CD14-positive monocyte (primary cell): ENCODE measurements around the gene MSI2. TPM values are rescaled to one million over a fixed set of nuclear protein-coding genes. Genes with fewer than 3 reads are reported as not detected.

ENCODE experiments used
- DNase-seq, 3 donors: peaks; one replicate each; pipeline ENCODE4 v3.0.0-alpha.2; 2011 to 2022
- H2AFZ ChIP-seq: 2 replicates; pipeline ENCODE4 v1.6.0; 2012; ENCODE audit warnings: mild to moderate bottlenecking, low read depth, low read length, inconsistent platforms; ENCODE audit not compliant: insufficient read depth, poor library complexity, severe bottlenecking
- H3K27ac ChIP-seq, 2 donors: 1 replicate in 1 of 2; 2 replicates in 1 of 2; pipeline ENCODE4 v1.5.1; 2012 to 2013; ENCODE audit warnings: low read length in 2 of 2, control low read depth in 1 of 2, inconsistent platforms in 1 of 2, low read depth in 1 of 2, mild to moderate bottlenecking in 1 of 2
- H3K27me3 ChIP-seq, 2 donors: one replicate each; pipeline versions ENCODE4 v1.6.0 to v1.6.1; 2011 to 2013; ENCODE audit warnings: low read length in 2 of 2; ENCODE audit not compliant: control insufficient read depth in 2 of 2, insufficient read depth in 2 of 2
- H3K36me3 ChIP-seq, 2 donors: replicated peaks in 1 of 2; 1 replicate in 1 of 2; 2 replicates in 1 of 2; pipeline versions ENCODE4 v1.5.1 to v1.6.1; 2012 to 2013; ENCODE audit warnings: low read length in 2 of 2, control low read depth in 1 of 2, inconsistent platforms in 1 of 2, mild to moderate bottlenecking in 1 of 2; ENCODE audit not compliant: insufficient read depth in 2 of 2, control insufficient read depth in 1 of 2
- H3K4me1 ChIP-seq, 2 donors: 1 replicate in 1 of 2; 2 replicates in 1 of 2; pipeline versions ENCODE4 v1.5.1 to v1.6.1; 2012 to 2013; ENCODE audit warnings: low read length in 2 of 2, control low read depth in 1 of 2, inconsistent platforms in 1 of 2, mild to moderate bottlenecking in 1 of 2, moderate library complexity in 1 of 2; ENCODE audit not compliant: insufficient read depth in 2 of 2, control insufficient read depth in 1 of 2
- H3K4me2 ChIP-seq: replicated peaks from 2 replicates; pipeline ENCODE3; 2012; ENCODE audit warnings: low read length, moderate library complexity, mild to moderate bottlenecking; ENCODE audit not compliant: poor library complexity, severe bottlenecking; ENCODE audit errors: extremely low read depth
- H3K4me3 ChIP-seq, 3 experiments: fragments of 200-600 bp in 1 of 3; sonication (generic) in 1 of 3; replicated peaks in 1 of 3; 1 replicate in 2 of 3; 2 replicates in 1 of 3; pipeline ENCODE4 v1.5.1; 2011 to 2013; ENCODE audit warnings: low read length in 3 of 3, mild to moderate bottlenecking in 3 of 3, control low read depth in 2 of 3, low read depth in 2 of 3, inconsistent platforms in 1 of 3, moderate library complexity in 1 of 3
- H3K79me2 ChIP-seq: 2 replicates; pipeline ENCODE4 v1.6.0; 2012; ENCODE audit warnings: mild to moderate bottlenecking, control low read depth, inconsistent platforms, low read length, moderate library complexity; ENCODE audit not compliant: insufficient read depth
- H3K9ac ChIP-seq: 2 replicates; pipeline ENCODE4 v1.6.0; 2017; ENCODE audit warnings: low read length, mild to moderate bottlenecking; ENCODE audit not compliant: insufficient read depth, poor library complexity, severe bottlenecking
- H3K9me3 ChIP-seq, 2 donors: replicated peaks in 1 of 2; 1 replicate in 1 of 2; 2 replicates in 1 of 2; pipeline versions ENCODE4 v1.5.1 to v1.6.1; 2012 to 2013; ENCODE audit warnings: low read length in 2 of 2, control low read depth in 1 of 2; ENCODE audit not compliant: control insufficient read depth in 1 of 2, insufficient read depth in 1 of 2
- H4K20me1 ChIP-seq: 2 replicates; pipeline ENCODE4 v1.6.0; 2012; ENCODE audit warnings: mild to moderate bottlenecking, low read length, control low read depth, moderate library complexity; ENCODE audit not compliant: insufficient read depth
- H3K27ac Mint-ChIP-seq, 7 donors: one replicate each; pipeline ENCODE4 v1.8.0; 2020; ENCODE audit warnings: mild to moderate bottlenecking in 7 of 7, mixed read lengths in 7 of 7, moderate library complexity in 6 of 7, inconsistent platforms in 2 of 7
- H3K27me3 Mint-ChIP-seq, 3 donors: one replicate each; pipeline ENCODE4 v1.8.0; 2021 to 2022; ENCODE audit warnings: low read depth in 3 of 3, mild to moderate bottlenecking in 3 of 3, mixed read lengths in 3 of 3, moderate library complexity in 3 of 3, inconsistent platforms in 1 of 3
- H3K36me3 Mint-ChIP-seq, 2 donors: one replicate each; pipeline ENCODE4 v1.8.0; 2020; ENCODE audit warnings: mixed read lengths in 2 of 2, inconsistent platforms in 1 of 2, mild to moderate bottlenecking in 1 of 2
- H3K4me1 Mint-ChIP-seq: one replicate; pipeline ENCODE4 v1.8.0; 2020; ENCODE audit warnings: mild to moderate bottlenecking, mixed read lengths
- H3K4me3 Mint-ChIP-seq, 2 donors: one replicate each; pipeline ENCODE4 v1.8.0; 2020; ENCODE audit warnings: mild to moderate bottlenecking in 2 of 2, mixed read lengths in 2 of 2, moderate library complexity in 1 of 2
- H3K9me3 Mint-ChIP-seq, 7 donors: one replicate each; pipeline ENCODE4 v1.8.0; 2020 to 2022; ENCODE audit warnings: mixed read lengths in 7 of 7, mild to moderate bottlenecking in 6 of 7, moderate library complexity in 6 of 7, inconsistent platforms in 2 of 7
- WGBS: methylation state at CpG from one replicate; pipeline ENCODE4 v1.1.5; 2013; ENCODE audit warnings: missing lambda C conversion rate; ENCODE audit not compliant: insufficient coverage; 5-methylcytosine and 5-hydroxymethylcytosine counted together
- intact Hi-C, 2 donors: fragments of 100-400 bp; cut with micrococcal nuclease; formaldehyde crosslinking; loops; one replicate each; pipeline versions ENCODE4 v1.15.0 to v1.15.1; 2023
- polyA plus RNA-seq, 3 donors: library from polyadenylated mRNA; depleted of rRNA in 1 of 3; unstranded in 2 of 3; stranded (reverse) in 1 of 3; fragments of 300-500 nt in 2 of 3; fragments of >200 nt in 1 of 3; fragmentation: Illumina TruSeq in 2 of 3; gene quantifications; 1 replicate in 2 of 3; 2 replicates in 1 of 3; pipeline ENCODE4 v1.2.3, GENCODE V29; 2012 to 2021
- TF ChIP-seq, protein P1 (sequence below): fragments of 200-600 bp; IDR thresholded peaks from one replicate; pipeline ENCODE4 v1.8.0; 2022; ENCODE audit warnings: antibody characterized with exemption, mild to moderate bottlenecking

The MSI2 gene
- polyA plus RNA-seq, 3 donors = 0.20 to 6.6 (median 0.37) TPM

DNA sequence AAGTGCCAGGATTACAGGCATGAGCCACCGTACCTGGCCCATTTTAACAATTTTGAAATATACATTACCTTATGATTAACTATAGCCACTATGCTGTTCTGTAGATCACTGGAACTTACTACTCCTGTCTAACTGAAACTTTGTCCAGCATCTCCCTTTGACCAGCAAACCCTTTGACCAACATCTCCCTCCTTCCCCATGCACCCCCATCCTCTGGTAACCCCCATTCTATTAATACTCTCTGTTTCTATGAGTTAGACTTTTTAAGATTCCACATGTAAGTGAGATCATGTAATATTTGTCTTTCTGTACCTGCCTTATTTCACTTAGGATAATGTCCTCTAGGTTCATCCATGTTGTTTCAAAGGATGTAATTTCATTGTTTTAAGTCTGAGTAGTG, 178.0 kb downstream of the MSI2 start:
- Mint-ChIP-seq H3K27ac (no peak overlapping the region), H3K4me3 (no peak overlapping the region), H3K9me3 (peaks cover 0 to 2% (median 0%) of the 10 kb centered on the region in 7 donors), H3K4me1 (peaks cover 11% of the 10 kb centered on the region), H3K27me3 (peaks cover 0 to 4% (median 4%) of the 10 kb centered on the region in 3 donors), H3K36me3 (peaks cover 0 to 3% of the 10 kb centered on the region in 2 donors)
- H3K36me3 ChIP-seq = no peaks in the 10 kb centered on the region
- no peak overlapping the region for H3K4me3 ChIP-seq
- no peaks in the 10 kb centered on the region for H4K20me1 ChIP-seq
- 100% methylated on average over 1 of the region's 1 CpG for WGBS
- H2AFZ ChIP-seq = no peak overlapping the region
- H3K9ac ChIP-seq = no peak overlapping the region
- H3K27ac ChIP-seq = no peak overlapping the region
- no peaks in the 10 kb centered on the region for H3K27me3 ChIP-seq
- no peak for DNase-seq
- H3K9me3 ChIP-seq = no peaks in the 10 kb centered on the region
- intact Hi-C loops = no loop called here
- H3K4me1 ChIP-seq = no peaks in the 10 kb centered on the region
- TF ChIP-seq, protein P1, sequence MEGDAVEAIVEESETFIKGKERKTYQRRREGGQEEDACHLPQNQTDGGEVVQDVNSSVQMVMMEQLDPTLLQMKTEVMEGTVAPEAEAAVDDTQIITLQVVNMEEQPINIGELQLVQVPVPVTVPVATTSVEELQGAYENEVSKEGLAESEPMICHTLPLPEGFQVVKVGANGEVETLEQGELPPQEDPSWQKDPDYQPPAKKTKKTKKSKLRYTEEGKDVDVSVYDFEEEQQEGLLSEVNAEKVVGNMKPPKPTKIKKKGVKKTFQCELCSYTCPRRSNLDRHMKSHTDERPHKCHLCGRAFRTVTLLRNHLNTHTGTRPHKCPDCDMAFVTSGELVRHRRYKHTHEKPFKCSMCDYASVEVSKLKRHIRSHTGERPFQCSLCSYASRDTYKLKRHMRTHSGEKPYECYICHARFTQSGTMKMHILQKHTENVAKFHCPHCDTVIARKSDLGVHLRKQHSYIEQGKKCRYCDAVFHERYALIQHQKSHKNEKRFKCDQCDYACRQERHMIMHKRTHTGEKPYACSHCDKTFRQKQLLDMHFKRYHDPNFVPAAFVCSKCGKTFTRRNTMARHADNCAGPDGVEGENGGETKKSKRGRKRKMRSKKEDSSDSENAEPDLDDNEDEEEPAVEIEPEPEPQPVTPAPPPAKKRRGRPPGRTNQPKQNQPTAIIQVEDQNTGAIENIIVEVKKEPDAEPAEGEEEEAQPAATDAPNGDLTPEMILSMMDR = no peak
- H3K4me2 ChIP-seq = no peak overlapping the region
- H3K79me2 ChIP-seq = no peaks in the 10 kb centered on the region

DNA sequence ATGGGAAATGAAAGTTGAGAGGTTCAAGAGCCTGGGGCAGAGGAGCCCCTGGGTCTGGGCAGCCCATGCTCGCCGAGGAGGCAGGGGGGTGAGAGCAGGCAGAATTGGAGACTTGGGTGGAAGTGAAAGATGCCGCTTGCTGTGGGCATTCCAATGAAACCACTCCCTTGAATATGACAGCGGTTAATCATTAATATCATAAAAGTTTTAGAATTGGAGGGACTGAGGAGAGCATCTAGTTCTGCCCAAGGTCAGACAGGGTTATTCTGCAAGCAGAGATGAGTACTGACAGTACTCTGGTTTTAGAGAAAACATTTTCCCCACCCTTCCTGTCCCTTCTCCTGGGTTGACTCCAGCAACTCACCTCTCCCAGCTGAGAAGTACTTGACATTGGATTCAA, 180.2 kb downstream of the MSI2 start:
- Histone ChIP-seq H3K4me1 (peaks cover 8 to 12% of the 10 kb centered on the region in 2 donors), H3K9me3 (no peaks in the 10 kb centered on the region), H3K79me2 (no peaks in the 10 kb centered on the region), H2AFZ (no peak overlapping the region), H3K27ac (no peak overlapping the region), H3K9ac (no peak overlapping the region), H3K27me3 (no peaks in the 10 kb centered on the region), H4K20me1 (no peaks in the 10 kb centered on the region), H3K4me2 (no peak overlapping the region), H3K4me3 (no peak overlapping the region), H3K36me3 (no peaks in the 10 kb centered on the region)
- intact Hi-C loops = no loop called here
- TF ChIP-seq, protein P1 = no peak
- peaks cover 2 to 3% of the 10 kb centered on the region in 2 donors for H3K36me3 Mint-ChIP-seq
- no peak overlapping the region for H3K27ac Mint-ChIP-seq
- peaks cover 0 to 4% (median 2%) of the 10 kb centered on the region in 3 donors for H3K27me3 Mint-ChIP-seq
- H3K9me3 Mint-ChIP-seq = peaks cover 0 to 2% (median 0%) of the 10 kb centered on the region in 7 donors
- no peak overlapping the region for H3K4me3 Mint-ChIP-seq
- DNase-seq = no peak
- H3K4me1 Mint-ChIP-seq = peaks cover 24% of the 10 kb centered on the region
- no CpG with 5 or more reads among the region's 4 CpGs for WGBS
